Measurements from ENCODE around the gene PCED1B. TPM values are rescaled to one million over a fixed set of nuclear protein-coding genes. Genes with fewer than 3 reads are reported as not detected.

The PCED1B gene
- total RNA-seq, 1 experiment from 2014 or later: 0.86 TPM

- Histone ChIP-seq H3K27me3 (ENCODE audit: insufficient read depth, low read length) (no peaks in the 10 kb centered on the region), H3K9ac (ENCODE audit: low read length) (no peak overlapping the region), H3K9me2 (ENCODE audit: insufficient read depth) (no peaks in the 10 kb centered on the region), H3K9me3 (ENCODE audit: control insufficient read depth in 1 of 2, insufficient read depth in 1 of 2, low read depth in 1 of 2, low read length in 2 of 2) (no peaks in the 10 kb centered on the region), H3K4me3 (replicated peaks in 1 of 2; ENCODE audit: low read depth in 1 of 2, low read length in 2 of 2) (no peak overlapping the region), H4K20me1 (ENCODE audit: insufficient read depth) (no peaks in the 10 kb centered on the region), H3K36me3 (ENCODE audit: control insufficient read depth in 1 of 2, insufficient read depth in 2 of 2, low read length in 2 of 2) (no peaks in the 10 kb centered on the region), H3K79me2 (ENCODE audit: insufficient read depth, low read length) (no peaks in the 10 kb centered on the region), H3K4me1 (ENCODE audit: control insufficient read depth in 1 of 2, insufficient read depth in 2 of 2, low read length in 2 of 2) (peaks cover 0 to 13% of the 10 kb centered on the region in 2 experiments; a peak in 2 of 4 replicates), H2AFZ (ENCODE audit: low read depth, low read length, poor library complexity, severe bottlenecking) (no peak overlapping the region), H3K27ac (ENCODE audit: low read depth, low read length) (no peak overlapping the region), H3K4me2 (ENCODE audit: low read length) (no peak overlapping the region)
- ChIA-PET POLR2A (no interaction called here), CTCF (no interaction called here), RAD21 (ENCODE audit: low non-redundant PET in 1 of 2, low total read pairs in 2 of 2, uncharacterized antibody in 2 of 2, unreplicated experiment in 2 of 2) (no interaction called here)
- DNase-seq (ENCODE audit: low read depth, low spot score) (no peak), ATAC-seq (no peak)
- no TSS peak for BruUV-seq (replicated peaks)
- TF ChIP-seq ZBTB33 (IDR thresholded peaks at IDR 0.05; ENCODE audit: extremely low read depth, insufficient replicate concordance, low read length) (no peak), EGR1 (IDR thresholded peaks at IDR 0.05; ENCODE audit: low read depth) (no peak), YY1 (IDR thresholded peaks at IDR 0.05; ENCODE audit: extremely low read depth, insufficient replicate concordance, low read depth, low read length) (no peak), MAX (IDR thresholded peaks at IDR 0.05) (no peak), CTCF (IDR thresholded peaks at IDR 0.05 in 2 of 3, conservative IDR thresholded peaks at IDR 0.05 in 1 of 3; ENCODE audit: borderline replicate concordance in 1 of 3, insufficient read depth in 1 of 3, low read depth in 2 of 3, low read length in 2 of 3) (no peak), ELF1 (IDR thresholded peaks at IDR 0.05; ENCODE audit: borderline replicate concordance, low read depth) (no peak), ZFX (IDR thresholded peaks at IDR 0.05) (no peak), JUND (IDR thresholded peaks at IDR 0.05) (no peak)
- intact Hi-C loops (cut with micrococcal nuclease): no loop called here
These were observed 134.0 kb downstream of the PCED1B start for GRCh38 chr12:47213396-47213795.

All from HCT116 (cell line).